Measurements from ENCODE around the gene DLX2. TPM values are rescaled to one million over a fixed set of nuclear protein-coding genes. Genes with fewer than 3 reads are reported as not detected.
A peak's percentile ranks its signal among the peaks of the same experiment; 100 is the strongest.

The DLX2 gene
- total RNA-seq, 1 donor from 2014 or later = 0.12 TPM

- no peak for DNase-seq (ENCODE audit: low read depth)
- peak; percentile 51 for TF ChIP-seq CTCF (conservative IDR thresholded peaks at IDR 0.05; ENCODE audit: low read depth, low read length)
Observed at GRCh38 chr2:172106108-172106961, 3.6 kb upstream of the DLX2 start.

GRCh38 chr2:172105471-172106107, 2.9 kb upstream of the DLX2 start:
- peak overlapping the region; percentile 47 for H3K4me3 ChIP-seq (ENCODE audit: low read depth, low read length)
- DNase-seq (ENCODE audit: low read depth) = no peak
- no peak for TF ChIP-seq CTCF (conservative IDR thresholded peaks at IDR 0.05; ENCODE audit: low read depth, low read length)

More at GRCh38 chr2:172106108-172106961, 3.6 kb upstream of the DLX2 start:
- peak overlapping the region; percentile 47 for H3K4me3 ChIP-seq (ENCODE audit: low read depth, low read length)

GRCh38 chr2:172103471-172104272, 972 bp upstream of the DLX2 start:
- no peak for DNase-seq (ENCODE audit: low read depth)
- peak overlapping the region; percentile 63 for H3K4me3 ChIP-seq (ENCODE audit: low read depth, low read length)
- peak; percentile 94 for TF ChIP-seq CTCF (conservative IDR thresholded peaks at IDR 0.05; ENCODE audit: low read depth, low read length)

- TF ChIP-seq CTCF (conservative IDR thresholded peaks at IDR 0.05; ENCODE audit: low read depth, low read length) = no peak
- H3K4me3 ChIP-seq (ENCODE audit: low read depth, low read length) = peak overlapping the region; percentile 63
- no peak for DNase-seq (ENCODE audit: low read depth)
Observed at GRCh38 chr2:172101821-172102390, 794 bp downstream of the DLX2 start.

GRCh38 chr2:172100935-172101820, 1.5 kb downstream of the DLX2 start:
- no peak for DNase-seq (ENCODE audit: low read depth)
- H3K4me3 ChIP-seq (ENCODE audit: low read depth, low read length) = no peak overlapping the region
- TF ChIP-seq CTCF (conservative IDR thresholded peaks at IDR 0.05; ENCODE audit: low read depth, low read length) = no peak
